Measurements from ENCODE around the gene LSAMP.

DNA sequence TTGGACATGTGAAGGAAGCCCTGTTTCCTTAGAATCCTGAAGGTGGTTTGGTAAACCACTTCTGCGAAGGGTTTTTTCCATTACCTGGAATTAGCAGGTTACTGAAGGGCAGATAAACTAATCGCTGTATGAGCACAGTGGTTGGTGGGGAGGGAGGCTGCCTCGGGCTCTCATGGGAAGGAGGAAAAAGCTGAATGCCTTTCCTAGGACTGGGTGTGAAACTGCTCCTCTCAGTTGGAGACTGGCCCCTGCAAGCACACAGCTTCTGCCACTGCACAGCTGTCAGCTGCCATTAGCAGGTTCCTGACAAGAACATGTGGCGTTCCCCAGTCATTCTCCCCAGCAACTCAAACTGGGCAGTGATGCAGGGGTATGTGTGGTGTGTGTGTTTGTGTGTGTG lies 445.7 kb downstream of the LSAMP start:
- TF ChIP-seq, protein P1, sequence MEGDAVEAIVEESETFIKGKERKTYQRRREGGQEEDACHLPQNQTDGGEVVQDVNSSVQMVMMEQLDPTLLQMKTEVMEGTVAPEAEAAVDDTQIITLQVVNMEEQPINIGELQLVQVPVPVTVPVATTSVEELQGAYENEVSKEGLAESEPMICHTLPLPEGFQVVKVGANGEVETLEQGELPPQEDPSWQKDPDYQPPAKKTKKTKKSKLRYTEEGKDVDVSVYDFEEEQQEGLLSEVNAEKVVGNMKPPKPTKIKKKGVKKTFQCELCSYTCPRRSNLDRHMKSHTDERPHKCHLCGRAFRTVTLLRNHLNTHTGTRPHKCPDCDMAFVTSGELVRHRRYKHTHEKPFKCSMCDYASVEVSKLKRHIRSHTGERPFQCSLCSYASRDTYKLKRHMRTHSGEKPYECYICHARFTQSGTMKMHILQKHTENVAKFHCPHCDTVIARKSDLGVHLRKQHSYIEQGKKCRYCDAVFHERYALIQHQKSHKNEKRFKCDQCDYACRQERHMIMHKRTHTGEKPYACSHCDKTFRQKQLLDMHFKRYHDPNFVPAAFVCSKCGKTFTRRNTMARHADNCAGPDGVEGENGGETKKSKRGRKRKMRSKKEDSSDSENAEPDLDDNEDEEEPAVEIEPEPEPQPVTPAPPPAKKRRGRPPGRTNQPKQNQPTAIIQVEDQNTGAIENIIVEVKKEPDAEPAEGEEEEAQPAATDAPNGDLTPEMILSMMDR (IDR thresholded peaks at IDR 0.05; ENCODE audit: low read depth, low read length): no peak
- TF ChIP-seq EZH2phosphoT487 (IDR thresholded peaks at IDR 0.05; ENCODE audit: low read depth): no peak
